HepG2 (cell line): ENCODE measurements around the gene ABCB6. TPM values are rescaled to one million over a fixed set of nuclear protein-coding genes. Genes with fewer than 3 reads are reported as not detected.

Experiments
- AKNA ChIP-seq: sonication (generic); formaldehyde crosslinking; IDR thresholded peaks from 2 replicates; pipeline ENCODE4 v1.4.0; 2020; ENCODE audit warnings: missing genetic modification reagents, borderline replicate concordance
- ESRRA ChIP-seq: sonication (generic); formaldehyde crosslinking; IDR thresholded peaks from 2 replicates; pipeline ENCODE4 v1.5.1; 2020; ENCODE audit warnings: mild to moderate bottlenecking, low read depth, missing genetic modification reagents
- FOXO4 ChIP-seq: sonication (generic); formaldehyde crosslinking; conservative IDR thresholded peaks from 2 replicates; pipeline ENCODE4 v1.8.1; 2023; ENCODE audit warnings: missing genetic modification reagents
- HOXA5 ChIP-seq: sonication (generic); formaldehyde crosslinking; IDR thresholded peaks from 2 replicates; pipeline ENCODE4 v1.4.0; 2020; ENCODE audit warnings: missing genetic modification reagents
- MXD4 ChIP-seq: IDR thresholded peaks from 2 replicates; pipeline ENCODE4 v1.6.1; 2016; ENCODE audit warnings: mild to moderate bottlenecking, missing biosample characterization, missing genetic modification reagents
- PHF5A ChIP-seq: IDR thresholded peaks from one replicate; pipeline ENCODE4 v1.6.1; 2018; ENCODE audit warnings: low read depth, missing genetic modification reagents; ENCODE audit not compliant: unreplicated experiment
- RARG ChIP-seq: sonication (generic); formaldehyde crosslinking; IDR thresholded peaks from 2 replicates; pipeline ENCODE4 v1.4.0; 2020; ENCODE audit warnings: low read depth, mild to moderate bottlenecking, missing genetic modification reagents
- RBM22 ChIP-seq: fragments of 200-400 bp; formaldehyde crosslinking; optimal IDR thresholded peaks from 2 replicates; pipeline ENCODE3; 2017; ENCODE audit warnings: mild to moderate bottlenecking, low read length, moderate library complexity
- SATB2 ChIP-seq: sonication (generic); formaldehyde crosslinking; IDR thresholded peaks from 2 replicates; pipeline ENCODE4 v1.5.0; 2020; ENCODE audit warnings: missing genetic modification reagents
- SRSF1 ChIP-seq: fragments of 200-400 bp; formaldehyde crosslinking; optimal IDR thresholded peaks from 2 replicates; pipeline ENCODE3; 2017; ENCODE audit warnings: mild to moderate bottlenecking, low read depth, low read length, moderate library complexity
- ZNF205 ChIP-seq: IDR thresholded peaks from 2 replicates; pipeline ENCODE4 v1.6.1; 2018; ENCODE audit warnings: missing biosample characterization, missing genetic modification reagents
- ZNF24 ChIP-seq: fragments of 450-650 bp; IDR thresholded peaks from 2 replicates; pipeline ENCODE4 v1.6.1; 2017; ENCODE audit warnings: antibody characterized with exemption, mild to moderate bottlenecking
- ZNF484 ChIP-seq: sonication (generic); formaldehyde crosslinking; IDR thresholded peaks from 2 replicates; pipeline ENCODE4 v1.5.1; 2020; ENCODE audit warnings: mild to moderate bottlenecking, low read depth, missing genetic modification reagents, borderline replicate concordance
- ZNF550 ChIP-seq: sonication (generic); formaldehyde crosslinking; IDR thresholded peaks from 2 replicates; pipeline ENCODE4 v1.4.0; 2020; ENCODE audit warnings: mild to moderate bottlenecking, missing genetic modification reagents, borderline replicate concordance
- ZNF569 ChIP-seq: sonication (generic); formaldehyde crosslinking; IDR thresholded peaks from 2 replicates; pipeline ENCODE4 v1.5.0; 2020; ENCODE audit warnings: mild to moderate bottlenecking, missing genetic modification reagents, moderate library complexity, borderline replicate concordance
- polyA plus RNA-seq, 8 experiments: library from polyadenylated mRNA; depleted of rRNA in 3 of 8; stranded (reverse) in 7 of 8; unstranded in 1 of 8; fragments of >200 nt; fragmentation: Illumina TruSeq in 4 of 8; extraction: Trizol in 4 of 8; gene quantifications; 2 replicates each; pipeline versions ENCODE4 v1.2.1 to v1.2.3, GENCODE V29; 2011 to 2016; ENCODE audit warnings: low read depth in 4 of 8, missing spikeins in 1 of 8, mixed read lengths in 1 of 8; ENCODE audit not compliant: insufficient read depth in 1 of 8
- total RNA-seq, 5 experiments: library from RNA; depleted of rRNA; stranded (reverse); fragments of >200 nt; fragmentation: Illumina TruSeq; extraction: Trizol; gene quantifications; 2 replicates each; pipeline ENCODE4 v1.2.3, GENCODE V29; 2016; ENCODE audit warnings: low read depth in 1 of 5
- TF ChIP-seq, protein P1 (sequence below): sonication (generic); formaldehyde crosslinking; conservative IDR thresholded peaks from 2 replicates; pipeline ENCODE4 v1.4.0; 2020; ENCODE audit warnings: mild to moderate bottlenecking, missing genetic modification reagents, moderate library complexity

Gene ABCB6
- total and polyA plus RNA-seq, 2 of the 13 experiments (the other 11 are each of a cell fraction or from before 2014, with no cell fraction given), result 91.1 to 137 TPM

DNA sequence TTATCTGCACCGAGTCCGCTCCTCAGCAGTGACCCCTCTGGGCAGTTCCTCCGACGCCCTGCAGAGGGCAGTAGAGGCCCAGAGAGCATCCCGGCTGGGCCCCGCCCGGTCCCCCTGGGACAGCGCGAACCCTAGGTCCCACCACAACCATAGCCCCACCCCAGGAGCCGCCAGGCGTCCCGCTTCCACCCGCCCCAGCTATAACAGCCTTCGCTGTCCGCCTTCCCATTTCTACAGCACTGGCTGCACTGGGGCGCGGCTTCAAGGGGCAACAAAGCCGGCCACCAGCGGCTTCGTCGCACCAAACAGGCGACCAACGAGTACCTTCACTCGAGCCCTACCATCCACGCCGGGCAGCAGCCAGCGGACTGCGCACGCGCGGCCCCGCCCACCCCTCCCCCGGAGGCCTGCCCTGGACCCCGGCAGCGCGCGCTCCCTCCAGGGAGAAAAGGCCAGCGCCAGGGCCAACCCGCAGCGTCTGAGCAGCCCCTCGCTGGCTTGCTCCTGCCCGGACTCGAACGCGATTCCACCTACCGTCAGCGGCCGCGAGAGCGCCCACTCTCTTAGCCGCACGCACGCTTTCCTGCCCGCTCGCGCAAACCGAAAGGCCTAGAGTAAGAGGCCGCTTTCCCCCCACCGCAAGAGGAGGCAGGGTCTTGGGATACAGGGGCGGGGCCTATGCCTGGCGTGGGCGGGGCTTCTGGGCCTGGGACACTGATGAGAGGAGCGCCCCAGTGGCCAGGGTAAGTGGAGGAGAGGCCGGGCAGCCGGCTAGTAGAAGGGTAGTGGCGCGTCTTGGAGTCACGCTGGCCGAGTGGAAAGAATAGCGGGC lies 58.4 kb downstream of the ABCB6 start, which contains the start of gene NHEJ1 (continued):
- 0 out of 2 replicates have a peak, but pooled peaks have one; percentile 56 for TF ChIP-seq ZNF484 (CRISPR knock-in tag)
- peak; percentile 92; the same call in 1 of the 2 replicates for TF ChIP-seq FOXO4 (CRISPR knock-in tag)
- peak; percentile 92 for TF ChIP-seq ZNF550 (CRISPR knock-in tag)
- no peak for TF ChIP-seq ZNF24
- peak; percentile 48 for TF ChIP-seq SRSF1
- TF ChIP-seq ZNF569 (CRISPR knock-in tag), result peak; percentile 15; the same call in 1 of the 2 replicates
- peak; percentile 36; the same call in 1 of the 2 replicates for TF ChIP-seq ZNF205 (CRISPR knock-in tag)
- peak; percentile 77 for TF ChIP-seq MXD4
- 0 out of 2 replicates have a peak, but pooled peaks have one; percentile 19 for TF ChIP-seq SATB2 (CRISPR knock-in tag)
- no peak for TF ChIP-seq RBM22
- TF ChIP-seq HOXA5 (CRISPR knock-in tag), result peak; percentile 96
- TF ChIP-seq AKNA (CRISPR knock-in tag), result no peak; the same call in 1 of the 2 replicates
- no peak for TF ChIP-seq PHF5A
- no peak for TF ChIP-seq RARG (CRISPR knock-in tag)
- TF ChIP-seq ESRRA (CRISPR knock-in tag), result no peak
- TF ChIP-seq, protein P1, sequence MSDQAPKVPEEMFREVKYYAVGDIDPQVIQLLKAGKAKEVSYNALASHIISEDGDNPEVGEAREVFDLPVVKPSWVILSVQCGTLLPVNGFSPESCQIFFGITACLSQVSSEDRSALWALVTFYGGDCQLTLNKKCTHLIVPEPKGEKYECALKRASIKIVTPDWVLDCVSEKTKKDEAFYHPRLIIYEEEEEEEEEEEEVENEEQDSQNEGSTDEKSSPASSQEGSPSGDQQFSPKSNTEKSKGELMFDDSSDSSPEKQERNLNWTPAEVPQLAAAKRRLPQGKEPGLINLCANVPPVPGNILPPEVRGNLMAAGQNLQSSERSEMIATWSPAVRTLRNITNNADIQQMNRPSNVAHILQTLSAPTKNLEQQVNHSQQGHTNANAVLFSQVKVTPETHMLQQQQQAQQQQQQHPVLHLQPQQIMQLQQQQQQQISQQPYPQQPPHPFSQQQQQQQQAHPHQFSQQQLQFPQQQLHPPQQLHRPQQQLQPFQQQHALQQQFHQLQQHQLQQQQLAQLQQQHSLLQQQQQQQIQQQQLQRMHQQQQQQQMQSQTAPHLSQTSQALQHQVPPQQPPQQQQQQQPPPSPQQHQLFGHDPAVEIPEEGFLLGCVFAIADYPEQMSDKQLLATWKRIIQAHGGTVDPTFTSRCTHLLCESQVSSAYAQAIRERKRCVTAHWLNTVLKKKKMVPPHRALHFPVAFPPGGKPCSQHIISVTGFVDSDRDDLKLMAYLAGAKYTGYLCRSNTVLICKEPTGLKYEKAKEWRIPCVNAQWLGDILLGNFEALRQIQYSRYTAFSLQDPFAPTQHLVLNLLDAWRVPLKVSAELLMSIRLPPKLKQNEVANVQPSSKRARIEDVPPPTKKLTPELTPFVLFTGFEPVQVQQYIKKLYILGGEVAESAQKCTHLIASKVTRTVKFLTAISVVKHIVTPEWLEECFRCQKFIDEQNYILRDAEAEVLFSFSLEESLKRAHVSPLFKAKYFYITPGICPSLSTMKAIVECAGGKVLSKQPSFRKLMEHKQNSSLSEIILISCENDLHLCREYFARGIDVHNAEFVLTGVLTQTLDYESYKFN (CRISPR knock-in tag), result 0 out of 2 replicates have a peak, but pooled peaks have one; percentile 50
